ENCODE measurements around the gene DNAH7.
"Not testable (repeated sequence)": the region's sequence is repeated elsewhere in the genome, so short reads cannot be mapped to it uniquely, and the experiment has no call there.

DNAH7 gene

GRCh38 chr2:195959341-195959740 lies 109.3 kb downstream of the DNAH7 start:
- no peak for DNase-seq

- no peak for DNase-seq
These were observed 111.9 kb downstream of the DNAH7 start for GRCh38 chr2:195956725-195957124.

- no peak for DNase-seq
These were observed 123.6 kb downstream of the DNAH7 start for GRCh38 chr2:195945056-195945455.

GRCh38 chr2:195937176-195937575 lies 131.5 kb downstream of the DNAH7 start:
- no peak for DNase-seq

- no peak for DNase-seq
These were observed 134.2 kb downstream of the DNAH7 start for GRCh38 chr2:195934484-195934883.

GRCh38 chr2:195929531-195929930 lies 139.1 kb downstream of the DNAH7 start:
- no peak for DNase-seq

GRCh38 chr2:195925120-195925519 lies 143.5 kb downstream of the DNAH7 start:
- no peak for DNase-seq

GRCh38 chr2:195923889-195924288 lies 144.7 kb downstream of the DNAH7 start:
- DNase-seq: no peak

GRCh38 chr2:195917021-195917600 lies 151.5 kb downstream of the DNAH7 start:
- not testable (repeated sequence) for DNase-seq

GRCh38 chr2:195912079-195912478 lies 156.6 kb downstream of the DNAH7 start:
- no peak for DNase-seq

- DNase-seq: no peak
These were observed 158.1 kb downstream of the DNAH7 start for GRCh38 chr2:195910570-195910969.

GRCh38 chr2:195909926-195910325 lies 158.7 kb downstream of the DNAH7 start:
- no peak for DNase-seq

GRCh38 chr2:195907474-195907873 lies 161.2 kb downstream of the DNAH7 start:
- no peak for DNase-seq

GRCh38 chr2:195903956-195904355 lies 164.7 kb downstream of the DNAH7 start:
- DNase-seq: no peak

- DNase-seq: no peak
These were observed 165.8 kb downstream of the DNAH7 start for GRCh38 chr2:195902857-195903256.

GRCh38 chr2:195899226-195899625 lies 169.4 kb downstream of the DNAH7 start:
- no peak for DNase-seq

- no peak for DNase-seq
These were observed 170.0 kb downstream of the DNAH7 start for GRCh38 chr2:195898505-195899191.

- DNase-seq: no peak
These were observed 177.6 kb downstream of the DNAH7 start for GRCh38 chr2:195891081-195891480.

- DNase-seq: no peak
These were observed 189.5 kb downstream of the DNAH7 start for GRCh38 chr2:195879153-195879552.

GRCh38 chr2:195871326-195871725 lies 197.3 kb downstream of the DNAH7 start:
- no peak for DNase-seq

- no peak for DNase-seq
These were observed 204.3 kb downstream of the DNAH7 start for GRCh38 chr2:195864316-195864715.

GRCh38 chr2:195863564-195863963 lies 205.1 kb downstream of the DNAH7 start:
- no peak for DNase-seq

GRCh38 chr2:195863121-195863520 lies 205.5 kb downstream of the DNAH7 start:
- DNase-seq: no peak

GRCh38 chr2:195861821-195862220 lies 206.8 kb downstream of the DNAH7 start:
- DNase-seq: no peak

- no peak for DNase-seq
These were observed 209.1 kb downstream of the DNAH7 start for GRCh38 chr2:195859513-195859912.

Data from DMS153 (cell line).